GM12878 (cell line): Measurements from ENCODE around the gene PRSS1.

Experiments used
- ATF2 ChIP-seq: IDR thresholded peaks from 2 replicates; pipeline ENCODE4 v1.6.1; 2012; ENCODE audit warnings: low read length, inconsistent platforms
- CEBPB ChIP-seq, 2 experiments: fragments of 150-350 bp in 1 of 2; IDR thresholded peaks; 2 replicates each; pipeline ENCODE4 v1.6.1; 2012 to 2014; ENCODE audit warnings: low read depth in 2 of 2, low read length in 2 of 2, borderline replicate concordance in 1 of 2, inconsistent platforms in 1 of 2
- CREB1 ChIP-seq: IDR thresholded peaks from 2 replicates; pipeline ENCODE4 v1.6.1; 2012; ENCODE audit warnings: low read depth, mild to moderate bottlenecking, inconsistent platforms
- CTCF ChIP-seq, 3 experiments: IDR thresholded peaks in 2 of 3; conservative IDR thresholded peaks in 1 of 3; 2 replicates each; pipeline ENCODE4 v1.5.1; 2011; ENCODE audit warnings: low read depth in 3 of 3, low read length in 3 of 3, mild to moderate bottlenecking in 3 of 3, control low read depth in 2 of 3, moderate library complexity in 2 of 3, inconsistent platforms in 1 of 3, mixed read lengths in 1 of 3; ENCODE audit not compliant: control insufficient read depth in 2 of 3, insufficient read depth in 1 of 3; ENCODE audit errors: extremely low read depth in 1 of 3
- E2F4 ChIP-seq: IDR thresholded peaks from 2 replicates; pipeline ENCODE4 v1.6.1; 2012; ENCODE audit warnings: low read depth, low read length, improper control_type of control experiment
- POLR2A ChIP-seq: IDR thresholded peaks from 2 replicates; pipeline ENCODE4 v1.6.1; 2011; ENCODE audit warnings: low read depth, mild to moderate bottlenecking, low read length
- POLR2AphosphoS5 ChIP-seq: IDR thresholded peaks from 2 replicates; pipeline ENCODE4 v1.6.1; 2011; ENCODE audit warnings: mild to moderate bottlenecking, low read length, inconsistent platforms
- RAD21 ChIP-seq: IDR thresholded peaks from 2 replicates; pipeline ENCODE4 v1.6.1; 2011; ENCODE audit warnings: mild to moderate bottlenecking, low read depth, low read length, moderate library complexity; ENCODE audit not compliant: insufficient read depth
- RCOR1 ChIP-seq: conservative IDR thresholded peaks from 2 replicates; pipeline ENCODE4 v1.6.1; 2012; ENCODE audit warnings: low read depth, low read length, improper control_type of control experiment
- REST ChIP-seq: IDR thresholded peaks from 2 replicates; pipeline ENCODE4 v1.6.1; 2012; ENCODE audit warnings: mild to moderate bottlenecking, low read depth, low read length
- TCF12 ChIP-seq: IDR thresholded peaks from 2 replicates; pipeline ENCODE4 v1.6.1; 2011; ENCODE audit warnings: low read depth, mild to moderate bottlenecking, low read length
- ZNF274 ChIP-seq: IDR thresholded peaks from one replicate; pipeline ENCODE4 v1.8.0; 2011; ENCODE audit not compliant: insufficient read length, insufficient read depth

- TF ChIP-seq POLR2A (no peak), RAD21 (no peak), RCOR1 (no peak), CREB1 (no peak), TCF12 (no peak), CTCF (IDR thresholded peaks at IDR 0.05 in 2 of 3, conservative IDR thresholded peaks at IDR 0.05 in 1 of 3; ENCODE audit: control insufficient read depth in 2 of 3, extremely low read depth in 1 of 3, insufficient read depth in 1 of 3, low read depth in 3 of 3, low read length in 3 of 3) (no peak), ATF2 (no peak), REST (no peak), CEBPB (IDR thresholded peaks at IDR 0.05; ENCODE audit: borderline replicate concordance in 1 of 2, low read depth in 2 of 2, low read length in 2 of 2) (no peak), ZNF274 (no peak), E2F4 (no peak), POLR2AphosphoS5 (no peak)
Measured at GRCh38 chr7:142784716-142785115, 35.4 kb downstream of the PRSS1 start.
